Epithelial cell of proximal tubule (primary cell): Measurements from ENCODE around the gene KLHL29. TPM values are rescaled to one million over a fixed set of nuclear protein-coding genes. Genes with fewer than 3 reads are reported as not detected.

Experiments used
- DNase-seq: peaks from one replicate; pipeline ENCODE4 v3.0.0-alpha.2; 2011; ENCODE audit warnings: low read depth
- H3K4me3 ChIP-seq: 2 replicates; pipeline ENCODE4 v1.5.1; 2011; ENCODE audit warnings: low read depth, mild to moderate bottlenecking, low read length
- CTCF ChIP-seq: conservative IDR thresholded peaks from 2 replicates; pipeline ENCODE4 v1.5.1; 2012; ENCODE audit warnings: low read depth, mild to moderate bottlenecking, low read length
- total RNA-seq: library from RNA; depleted of rRNA; stranded (reverse); fragments of >200 nt; gene quantifications from 2 replicates; pipeline ENCODE4 v1.2.3, GENCODE V29; 2015

The KLHL29 gene
- total RNA-seq, 1 donor from 2014 or later = 12.0 TPM

GRCh38 chr2:23682481-23682880, 297.5 kb downstream of the KLHL29 start:
- no peak for TF ChIP-seq CTCF
- DNase-seq = no peak

GRCh38 chr2:23683001-23683400, 298.0 kb downstream of the KLHL29 start:
- no peak for DNase-seq
- no peak for TF ChIP-seq CTCF
- H3K4me3 ChIP-seq = no peak overlapping the region

More at GRCh38 chr2:23682481-23682880, 297.5 kb downstream of the KLHL29 start:
- no peak overlapping the region for H3K4me3 ChIP-seq

GRCh38 chr2:23684395-23685176, 299.6 kb downstream of the KLHL29 start:
- TF ChIP-seq CTCF = no peak
- H3K4me3 ChIP-seq = no peak overlapping the region
- no peak for DNase-seq

GRCh38 chr2:23685181-23685580, 300.2 kb downstream of the KLHL29 start:
- no peak overlapping the region for H3K4me3 ChIP-seq
- no peak for DNase-seq
- no peak for TF ChIP-seq CTCF

GRCh38 chr2:23685706-23686105, 300.7 kb downstream of the KLHL29 start:
- H3K4me3 ChIP-seq = no peak overlapping the region
- no peak for DNase-seq
- no peak for TF ChIP-seq CTCF

- DNase-seq = no peak
- TF ChIP-seq CTCF = no peak
- no peak overlapping the region for H3K4me3 ChIP-seq
Observed at GRCh38 chr2:23686405-23687029, 301.5 kb downstream of the KLHL29 start.

GRCh38 chr2:23687214-23687613, 302.2 kb downstream of the KLHL29 start:
- H3K4me3 ChIP-seq = no peak overlapping the region
- TF ChIP-seq CTCF = no peak
- DNase-seq = no peak
